OCI-LY1 (cell line): ENCODE data around the gene ZC2HC1B.

Source experiments
- CTCF ChIP-seq: fragments of 200-600 bp; sonication (generic), shearing (Covaris generic); IDR thresholded peaks from 2 replicates; pipeline ENCODE4 v1.5.1; 2017; ENCODE audit warnings: mild to moderate bottlenecking, antibody characterized with exemption, low read length, moderate library complexity, mixed read lengths
- EZH2 ChIP-seq: fragments of 200-600 bp; sonication (generic), shearing (Covaris generic); IDR thresholded peaks from 2 replicates; pipeline ENCODE4 v1.8.0; 2017; ENCODE audit warnings: borderline replicate concordance, mixed run types, mild to moderate bottlenecking, antibody characterized with exemption, low read length, moderate library complexity, mixed read lengths

DNA sequence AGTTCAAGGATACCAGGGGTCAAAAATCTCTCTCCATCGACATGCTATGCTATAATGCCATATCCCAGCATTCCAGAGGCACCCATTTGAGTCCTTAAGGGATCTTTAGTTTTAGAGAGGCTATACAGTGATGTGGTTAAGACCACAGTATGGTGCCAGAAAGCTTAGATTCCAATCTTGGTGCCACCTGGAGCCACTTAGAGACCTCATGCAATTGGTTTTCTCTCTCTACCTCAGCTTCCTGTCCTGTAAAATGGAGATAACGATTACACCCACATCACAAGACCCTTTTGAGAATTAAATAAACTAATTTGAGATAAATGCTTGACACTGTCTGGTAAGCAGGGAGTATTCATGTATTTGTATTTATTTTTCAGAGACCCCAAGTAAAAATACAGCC is 104.8 kb downstream of the ZC2HC1B start:
- TF ChIP-seq EZH2 (no peak), CTCF (no peak)
